GM12892 (cell line): Measurements from ENCODE around the gene SNX17.
"Not testable (repeated sequence)": the region's sequence is repeated elsewhere in the genome, so short reads cannot be mapped to it uniquely, and the experiment has no call there.

Experiments used
- DNase-seq: peaks from one replicate; pipeline ENCODE4 v3.0.0; 2011; ENCODE audit not compliant: insufficient read length
- FAIRE-seq: peaks from 2 replicates; lab custom pipeline; 2011; peaks lifted over from hg19 to GRCh38; lab: Jason Lieb, UNC
- POLR2A ChIP-seq: IDR thresholded peaks from 2 replicates; pipeline ENCODE4 v1.6.1; 2011; ENCODE audit warnings: low read depth, low read length, control low read depth
- POLR2AphosphoS5 ChIP-seq: IDR thresholded peaks from 2 replicates; pipeline ENCODE4 v1.6.1; 2011; ENCODE audit warnings: low read depth, low read length, control low read depth
- TAF1 ChIP-seq: IDR thresholded peaks from 2 replicates; pipeline ENCODE4 v1.6.1; 2011; ENCODE audit warnings: low read depth, mild to moderate bottlenecking, control low read depth, low read length, borderline replicate concordance

SNX17 gene

DNA sequence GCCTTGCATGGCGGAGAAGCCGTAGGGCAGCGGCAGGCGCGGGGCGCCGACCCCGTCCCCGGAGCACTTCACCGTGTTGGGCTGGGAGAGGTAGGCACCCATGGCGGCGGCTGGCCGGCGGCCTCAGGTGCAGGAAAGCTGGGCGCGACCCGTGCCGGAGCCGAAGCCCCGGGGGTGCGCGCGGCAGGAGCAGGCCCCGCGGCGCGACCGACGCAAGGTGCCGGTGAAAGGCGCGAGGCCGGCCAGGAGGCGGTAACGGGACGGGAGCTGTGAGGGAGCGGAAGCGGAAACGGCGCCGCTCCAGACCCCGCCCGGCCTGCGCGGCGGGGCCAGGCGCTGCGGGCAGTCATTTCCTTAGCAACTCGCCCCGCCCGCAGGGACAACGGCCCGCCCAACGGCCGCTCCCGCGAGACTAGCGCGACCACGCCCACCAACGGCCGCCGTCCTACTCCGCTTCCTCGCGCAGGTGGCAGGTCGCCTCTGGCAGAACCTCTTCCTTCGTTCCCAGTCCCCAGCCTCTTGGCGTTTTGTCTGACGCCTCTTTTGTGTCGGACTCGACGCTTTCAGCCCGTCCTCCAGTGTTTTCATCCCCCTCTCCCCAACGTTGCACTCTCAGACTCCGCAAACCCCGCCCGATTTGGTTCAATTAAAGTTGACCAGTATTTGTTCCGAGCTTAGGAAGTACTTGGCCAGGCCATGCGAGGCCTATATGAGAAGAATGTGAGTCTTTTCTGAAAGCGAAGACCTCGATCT, 39.1 kb downstream of the SNX17 start, which contains the start of gene PPM1G:
Gene PPM1G, minus strand, starts transcription at position 271 of the 753 bp plus-strand sequence. Its CDS starts 169 bp downstream, at position 102.
- TF ChIP-seq TAF1 (peak; percentile 90), POLR2AphosphoS5 (peak; percentile 96), POLR2A (peak; percentile 94)
- FAIRE-seq (peak; percentile 97), DNase-seq (peak; percentile 88)

DNA sequence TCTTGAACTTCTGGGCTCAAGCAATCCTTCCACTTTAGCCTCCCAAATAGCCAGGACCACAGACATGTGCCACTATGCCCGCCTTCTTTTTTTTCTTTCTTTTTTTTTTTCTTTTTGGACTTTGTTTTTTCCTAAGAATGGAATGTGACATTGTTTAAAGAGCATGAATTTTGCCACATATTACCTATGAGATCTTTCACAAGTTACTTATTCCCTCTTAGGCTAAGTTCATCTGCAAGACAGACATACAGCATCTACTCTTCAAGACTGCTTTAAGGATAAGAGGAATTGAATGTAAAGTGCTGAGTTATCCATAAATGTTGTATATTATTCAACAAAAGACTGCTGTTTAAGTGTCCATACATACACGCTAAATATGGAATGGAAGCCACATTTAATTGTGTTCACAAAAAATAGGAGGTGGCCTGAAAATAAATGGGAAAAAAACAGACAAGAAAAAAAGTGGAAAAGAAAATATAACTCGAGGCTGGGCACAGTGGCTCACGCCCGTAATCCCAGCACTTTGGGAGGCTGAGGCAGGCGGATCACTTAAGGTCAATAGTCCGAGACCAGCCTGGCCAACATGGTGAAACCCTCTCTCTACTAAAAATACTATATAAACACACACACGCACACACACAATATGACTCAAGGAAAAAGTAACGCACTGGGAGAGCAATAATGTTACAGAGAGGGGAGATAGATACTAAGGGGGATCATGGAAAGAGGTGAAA, 42.2 kb downstream of the SNX17 start:
- TF ChIP-seq POLR2AphosphoS5 = no peak
- TF ChIP-seq POLR2A = no peak
- TF ChIP-seq TAF1 = no peak
- FAIRE-seq (no peak), DNase-seq (no peak)

GRCh38 chr2:27416151-27416550, 45.7 kb downstream of the SNX17 start:
- FAIRE-seq = no peak

DNA sequence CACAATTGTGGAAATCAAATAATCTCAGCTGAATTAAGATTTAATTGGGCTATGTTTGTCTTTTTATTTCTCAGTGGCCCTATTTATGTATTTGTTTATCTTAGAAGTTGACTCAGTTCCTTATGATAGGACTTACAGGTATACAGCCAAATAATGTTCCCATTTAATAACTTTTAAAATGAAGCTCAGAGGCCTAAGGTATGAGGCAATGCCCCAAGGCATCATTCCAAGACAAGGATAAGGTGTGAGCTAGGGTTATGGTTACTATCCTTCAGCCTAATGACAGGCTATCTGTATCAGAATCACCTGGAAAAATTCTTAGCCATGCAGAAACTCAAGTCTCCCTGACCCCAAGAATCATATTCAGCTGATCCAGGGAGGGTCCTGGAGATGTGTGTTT, 50.6 kb downstream of the SNX17 start:
- FAIRE-seq (no peak), DNase-seq (no peak)
- no peak for TF ChIP-seq TAF1
- TF ChIP-seq POLR2A = no peak

More at GRCh38 chr2:27416151-27416550, 45.7 kb downstream of the SNX17 start:
- TF ChIP-seq TAF1 = no peak
- no peak for TF ChIP-seq POLR2A
- no peak for TF ChIP-seq POLR2AphosphoS5
- no peak for DNase-seq

- FAIRE-seq (no peak), DNase-seq (no peak)
- TF ChIP-seq TAF1 (no peak), POLR2A (no peak), POLR2AphosphoS5 (no peak)
Observed at GRCh38 chr2:27421660-27422250, 51.3 kb downstream of the SNX17 start.

- no peak for TF ChIP-seq TAF1
- no peak for TF ChIP-seq POLR2AphosphoS5
- TF ChIP-seq POLR2A = no peak
- DNase-seq (no peak), FAIRE-seq (no peak)
Observed at GRCh38 chr2:27422958-27423357, 52.5 kb downstream of the SNX17 start.

- DNase-seq, FAIRE-seq: not testable (repeated sequence)
Observed at GRCh38 chr2:27425039-27425438, 54.6 kb downstream of the SNX17 start.
